NCI-H774 (cell line): ENCODE results near the gene C1QTNF2.
"Not testable (repeated sequence)": the region's sequence is repeated elsewhere in the genome, so short reads cannot be mapped to it uniquely, and the experiment has no call there.

ENCODE experiments used
- DNase-seq: peaks from one replicate; lab custom pipeline; 2025; lab: John Stamatoyannopoulos, UW

C1QTNF2 gene

DNA sequence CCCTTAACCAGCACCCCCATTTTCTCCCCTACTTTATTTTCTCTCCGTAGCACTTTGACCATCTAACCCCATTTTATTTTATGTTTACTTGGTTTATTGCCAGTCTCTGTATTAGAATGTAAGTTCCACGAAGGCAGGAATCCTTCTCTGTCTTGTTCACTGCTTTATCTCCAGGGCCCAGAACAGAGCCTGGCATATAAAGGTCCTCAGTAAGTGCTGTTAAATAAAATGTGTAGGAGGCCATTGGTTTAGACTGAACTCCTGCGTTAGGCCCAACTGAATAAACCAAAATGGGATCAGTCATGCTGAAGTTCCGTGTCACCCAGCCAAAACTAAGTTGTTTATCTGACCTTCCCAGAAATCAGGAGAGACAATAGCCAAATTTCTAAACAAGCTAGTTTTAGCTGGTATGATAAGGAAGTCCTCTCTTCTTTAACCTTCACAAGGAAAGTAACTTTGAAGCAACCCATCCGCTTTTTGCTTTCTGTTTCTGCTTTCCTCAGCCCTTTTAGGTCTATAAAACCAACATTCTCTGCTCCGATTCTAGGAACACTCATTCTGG lies 29.0 kb downstream of the C1QTNF2 start:
- no peak for DNase-seq

DNA sequence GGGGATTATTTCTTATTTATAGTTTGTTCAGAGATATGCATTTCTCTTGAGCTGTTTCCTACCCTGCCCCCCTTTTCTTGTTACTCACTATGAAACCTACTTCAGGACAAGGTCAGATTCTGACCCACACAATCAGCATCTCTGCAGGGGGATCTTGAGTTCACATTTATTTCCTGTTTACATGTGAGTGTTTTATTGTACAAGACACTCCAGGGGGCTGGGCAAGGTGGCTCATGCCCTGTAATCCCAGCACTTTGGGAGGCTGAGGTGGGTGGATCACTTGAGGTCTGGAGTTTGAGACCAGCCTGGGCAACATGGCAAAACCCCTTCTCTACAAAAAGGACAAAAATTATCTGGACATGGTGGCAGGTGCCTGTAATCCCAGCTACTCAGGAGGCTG lies 29.9 kb downstream of the C1QTNF2 start:
- DNase-seq = not testable (repeated sequence)

DNA sequence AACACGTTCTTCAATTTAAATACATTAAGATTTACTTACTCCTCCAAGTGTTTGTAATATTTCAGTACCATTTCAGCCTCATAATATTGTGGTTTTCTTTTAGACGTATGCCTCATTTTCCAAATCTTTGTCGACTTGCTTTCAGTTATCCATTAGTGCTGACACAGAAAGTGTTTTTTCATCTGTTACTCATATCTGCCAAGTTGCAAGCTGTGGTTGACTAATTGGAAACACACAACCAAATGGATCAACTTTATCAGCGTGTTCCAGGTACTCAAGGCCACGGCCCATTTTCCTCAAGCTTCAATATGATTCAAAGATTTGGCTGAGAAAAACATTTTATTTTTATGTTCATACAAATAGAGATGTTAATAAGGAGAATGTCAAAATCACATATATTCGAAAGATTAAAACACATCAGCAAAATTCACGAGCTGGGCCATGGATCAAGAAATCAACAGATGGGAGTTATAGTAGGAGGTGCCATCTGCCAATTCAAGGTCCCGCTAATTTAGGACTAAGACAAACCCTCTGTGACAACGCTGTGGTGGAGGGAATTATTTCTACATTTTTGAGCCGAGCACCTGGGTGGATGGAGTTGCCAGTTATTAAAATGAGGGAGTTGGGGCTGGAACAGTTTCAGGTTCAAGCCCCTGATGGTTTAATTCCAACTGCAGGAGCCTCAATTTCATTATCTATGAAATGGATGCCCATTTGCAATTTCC lies 30.9 kb downstream of the C1QTNF2 start:
- DNase-seq = no peak

DNA sequence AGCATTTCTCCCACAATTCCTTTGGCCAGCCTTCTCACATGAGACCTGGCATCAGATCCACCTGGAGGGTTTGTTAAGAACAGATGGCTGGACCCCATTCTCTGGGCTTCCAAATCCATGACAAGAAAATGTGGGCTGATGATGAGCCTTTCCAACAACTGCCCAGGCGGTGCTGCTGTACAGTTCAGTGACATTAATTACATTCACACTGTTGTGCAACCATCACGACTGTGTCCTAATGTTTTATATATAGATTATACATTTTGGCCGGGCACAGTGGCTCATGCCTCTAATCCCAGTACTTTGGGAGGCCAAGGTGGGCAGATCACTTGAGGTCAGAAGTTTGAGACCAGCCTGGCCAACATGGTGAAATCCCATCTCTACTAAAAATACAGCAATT lies 35.7 kb downstream of the C1QTNF2 start:
- DNase-seq = not testable (repeated sequence)

DNA sequence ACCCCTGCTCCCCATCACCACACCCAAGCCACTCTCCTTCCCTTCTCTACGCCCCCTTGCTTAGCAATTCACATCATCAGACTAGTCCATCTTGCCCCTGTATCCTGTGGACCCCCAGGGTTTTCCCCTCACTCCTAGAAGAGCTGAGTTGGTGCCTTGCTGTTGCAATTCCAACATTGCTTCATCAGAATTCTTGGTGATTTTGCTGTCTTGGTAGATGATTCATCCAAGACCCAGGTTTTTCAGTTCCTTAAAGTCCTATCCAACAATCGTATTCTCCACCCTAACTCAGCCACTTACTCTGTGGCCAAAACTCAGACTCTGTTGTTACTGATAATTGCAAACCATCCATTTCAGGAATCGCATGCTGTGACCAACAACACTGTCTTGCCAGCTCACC lies 36.7 kb downstream of the C1QTNF2 start:
- DNase-seq = no peak

DNA sequence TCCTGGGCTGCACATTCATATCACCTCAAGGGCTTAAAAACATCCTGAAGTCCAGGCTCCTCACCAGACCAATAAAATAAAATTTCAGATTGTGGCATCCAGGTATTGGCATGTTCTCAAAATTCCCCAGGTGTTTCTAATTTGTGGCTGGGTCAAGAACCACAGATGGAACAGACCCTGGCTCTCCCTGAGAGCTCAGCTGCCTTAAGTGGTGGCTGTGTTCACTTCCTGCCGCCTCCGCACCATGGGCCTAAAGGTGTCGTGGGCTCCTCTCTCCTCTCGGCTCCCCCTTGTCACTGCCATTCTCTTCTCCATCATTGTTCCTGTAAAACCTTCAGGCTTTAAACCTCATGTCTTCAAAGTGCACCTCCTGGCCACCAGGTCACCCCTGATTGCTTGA lies 40.2 kb downstream of the C1QTNF2 start:
- DNase-seq = no peak

DNA sequence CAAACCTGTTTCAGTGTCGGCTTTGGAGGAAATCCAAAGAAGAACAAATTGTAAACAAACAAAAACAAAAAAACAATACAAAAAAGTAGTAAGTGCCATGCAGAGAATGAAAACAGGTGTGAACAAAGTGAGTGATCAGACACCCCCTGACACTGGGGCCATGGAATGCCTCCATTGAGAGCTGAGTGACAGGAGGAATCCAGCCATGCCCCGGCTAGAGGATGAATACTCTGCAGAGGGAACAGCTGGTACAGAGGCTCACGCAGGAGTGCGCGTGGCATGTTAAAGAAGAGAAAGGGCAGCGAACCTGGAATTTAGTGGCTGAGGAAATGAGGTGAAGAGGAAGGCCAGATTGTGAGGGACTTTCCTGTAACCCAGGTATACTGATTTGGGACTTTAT lies 42.6 kb downstream of the C1QTNF2 start:
- DNase-seq = no peak

DNA sequence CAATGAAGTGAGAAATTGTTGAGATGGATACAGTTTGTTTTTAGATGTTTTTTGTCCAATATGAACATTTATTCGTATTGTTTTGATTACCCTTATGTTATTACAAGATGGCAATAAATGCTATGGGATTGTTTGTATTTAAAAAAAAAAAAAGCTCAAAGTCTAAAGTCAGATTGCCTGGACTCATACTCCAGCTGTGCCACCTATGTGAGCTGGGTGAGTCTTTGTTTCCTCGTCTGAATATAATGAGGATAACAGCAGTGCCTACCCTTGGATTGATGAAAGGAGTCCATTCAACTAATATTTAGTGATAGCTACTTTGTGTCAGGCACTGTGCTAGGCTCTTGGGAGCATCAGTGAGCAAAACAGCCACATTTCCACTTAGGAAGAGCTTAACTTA lies 43.4 kb downstream of the C1QTNF2 start:
- DNase-seq = no peak

DNA sequence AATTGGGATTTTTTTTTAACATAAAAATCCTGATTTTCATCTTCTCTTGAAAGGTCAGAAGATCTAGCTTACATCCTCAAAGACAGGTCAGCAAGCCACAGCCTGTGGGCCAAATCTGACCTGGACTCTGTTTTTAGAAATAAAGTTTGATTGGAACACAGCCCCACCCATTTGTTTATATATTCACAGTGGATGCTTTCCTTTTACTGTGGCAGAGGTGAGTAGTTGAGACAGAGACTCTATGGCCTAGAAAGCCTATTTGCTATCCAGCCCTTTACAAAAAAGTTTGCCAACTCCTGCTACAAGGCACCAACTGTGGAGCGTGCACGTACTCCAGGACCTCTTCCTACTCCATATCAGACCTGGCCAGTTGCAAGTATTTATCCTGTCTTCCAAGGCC lies 44.7 kb downstream of the C1QTNF2 start:
- DNase-seq = no peak

DNA sequence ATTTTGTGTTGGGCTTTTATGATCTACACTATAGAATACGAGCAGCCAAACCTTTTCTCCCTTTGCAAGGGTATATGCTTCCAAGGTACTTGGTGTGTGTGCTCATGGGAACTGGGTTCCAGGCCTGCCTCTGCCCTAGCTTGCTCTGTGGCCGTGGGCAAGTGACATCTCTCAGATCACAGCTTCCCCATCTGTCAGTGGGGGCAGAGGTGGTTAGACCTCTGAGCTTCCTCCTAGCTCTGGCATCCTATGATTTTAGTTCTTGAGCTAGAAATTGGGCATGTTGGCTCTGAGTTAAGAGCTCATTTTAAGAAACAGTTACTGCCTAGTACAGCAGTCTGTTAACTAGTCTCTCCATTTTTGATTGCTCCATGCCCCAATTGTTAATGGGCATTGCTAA lies 45.5 kb downstream of the C1QTNF2 start:
- no peak for DNase-seq

DNA sequence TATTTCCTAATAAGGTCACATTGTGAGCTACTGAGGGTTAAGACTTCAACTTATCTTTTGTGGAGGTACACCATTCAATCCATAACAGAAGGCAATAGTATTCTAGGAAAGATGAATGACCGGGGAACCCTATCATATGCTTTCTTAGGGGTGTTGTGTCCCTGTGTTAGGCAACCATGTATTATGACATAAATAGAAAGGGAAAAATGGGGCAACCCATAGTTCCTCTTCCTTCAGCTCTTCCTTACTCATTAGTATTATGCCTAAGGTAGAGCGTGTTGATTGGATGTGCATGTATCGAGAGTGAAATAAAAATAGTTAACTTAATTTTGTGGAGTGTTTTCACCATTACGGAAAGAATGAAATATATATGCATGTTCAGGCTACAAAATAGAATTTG lies 52.0 kb downstream of the C1QTNF2 start:
- DNase-seq = no peak

DNA sequence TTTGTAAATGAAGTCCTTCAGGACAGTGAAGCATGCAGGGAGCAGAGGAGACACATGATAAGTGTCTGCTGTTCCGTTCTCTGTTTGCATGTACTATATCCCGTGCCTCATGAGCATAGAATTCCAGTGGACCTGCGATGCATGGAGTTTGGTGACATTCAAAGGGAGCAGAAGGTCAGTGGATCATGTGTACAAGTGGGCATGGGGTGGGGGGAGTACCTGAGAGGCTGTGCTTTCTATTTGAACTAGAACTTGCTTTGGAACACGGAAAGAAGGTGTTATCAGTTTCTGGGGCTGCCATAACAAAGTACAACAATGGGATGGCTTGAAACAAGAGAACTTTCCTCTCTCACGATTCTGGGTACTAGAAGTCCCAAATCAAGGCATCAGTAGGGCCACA lies 53.0 kb downstream of the C1QTNF2 start:
- DNase-seq = no peak

DNA sequence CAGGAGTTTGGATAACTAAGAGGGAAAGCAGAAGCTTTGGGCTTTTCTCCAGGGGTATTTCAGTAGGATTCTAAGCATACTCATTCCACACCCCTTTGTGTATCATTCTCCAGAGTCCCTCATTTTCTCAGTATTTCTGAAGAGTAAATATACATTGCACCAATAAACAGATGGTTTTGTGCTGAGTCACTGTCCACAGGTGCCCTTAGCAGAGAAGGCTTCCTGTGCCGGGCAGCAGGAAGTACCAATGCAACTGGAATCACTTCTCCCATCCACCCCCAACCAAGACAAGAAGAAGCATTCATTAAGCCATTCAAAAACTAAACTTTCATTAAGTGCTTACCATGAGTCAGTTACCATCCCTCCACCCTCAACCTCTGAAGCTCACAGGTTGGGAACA lies 54.5 kb downstream of the C1QTNF2 start:
- peak; percentile 52 for DNase-seq

DNA sequence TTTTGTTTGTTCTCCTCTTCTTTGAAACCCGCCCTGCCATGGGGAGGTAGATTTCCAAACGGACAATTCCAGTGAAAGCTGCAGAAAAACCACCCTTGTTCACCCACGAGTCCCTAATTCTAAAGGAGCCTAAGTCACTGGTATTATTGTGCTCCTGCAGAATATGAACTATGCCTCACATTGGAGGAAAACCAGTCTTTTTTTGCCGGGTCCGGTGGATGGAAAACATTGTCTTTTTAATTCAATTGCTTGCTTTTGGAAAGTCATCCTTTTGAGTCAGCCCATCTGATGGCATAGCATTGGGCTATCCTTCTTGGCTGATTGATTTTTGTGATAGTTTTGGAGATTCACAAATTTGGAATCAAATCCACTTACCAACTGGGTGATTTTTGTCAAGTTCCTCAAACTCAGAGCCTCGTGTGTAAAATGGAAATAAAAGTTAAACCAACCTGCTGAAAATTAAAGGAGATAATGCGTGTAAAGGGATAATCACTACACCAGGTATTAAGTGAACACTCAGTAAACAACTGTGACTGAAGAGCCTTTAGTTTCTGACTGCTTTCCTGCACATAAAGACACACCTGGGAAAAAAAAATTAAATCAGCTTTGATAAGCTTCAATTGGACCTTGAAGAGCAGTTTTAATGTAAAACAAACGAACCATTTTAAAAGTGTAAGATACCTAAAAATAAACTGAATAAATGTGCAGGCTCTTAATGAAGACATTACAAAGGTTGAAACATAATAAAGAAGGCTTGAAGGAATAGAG lies 57.3 kb downstream of the C1QTNF2 start:
- DNase-seq = no peak

DNA sequence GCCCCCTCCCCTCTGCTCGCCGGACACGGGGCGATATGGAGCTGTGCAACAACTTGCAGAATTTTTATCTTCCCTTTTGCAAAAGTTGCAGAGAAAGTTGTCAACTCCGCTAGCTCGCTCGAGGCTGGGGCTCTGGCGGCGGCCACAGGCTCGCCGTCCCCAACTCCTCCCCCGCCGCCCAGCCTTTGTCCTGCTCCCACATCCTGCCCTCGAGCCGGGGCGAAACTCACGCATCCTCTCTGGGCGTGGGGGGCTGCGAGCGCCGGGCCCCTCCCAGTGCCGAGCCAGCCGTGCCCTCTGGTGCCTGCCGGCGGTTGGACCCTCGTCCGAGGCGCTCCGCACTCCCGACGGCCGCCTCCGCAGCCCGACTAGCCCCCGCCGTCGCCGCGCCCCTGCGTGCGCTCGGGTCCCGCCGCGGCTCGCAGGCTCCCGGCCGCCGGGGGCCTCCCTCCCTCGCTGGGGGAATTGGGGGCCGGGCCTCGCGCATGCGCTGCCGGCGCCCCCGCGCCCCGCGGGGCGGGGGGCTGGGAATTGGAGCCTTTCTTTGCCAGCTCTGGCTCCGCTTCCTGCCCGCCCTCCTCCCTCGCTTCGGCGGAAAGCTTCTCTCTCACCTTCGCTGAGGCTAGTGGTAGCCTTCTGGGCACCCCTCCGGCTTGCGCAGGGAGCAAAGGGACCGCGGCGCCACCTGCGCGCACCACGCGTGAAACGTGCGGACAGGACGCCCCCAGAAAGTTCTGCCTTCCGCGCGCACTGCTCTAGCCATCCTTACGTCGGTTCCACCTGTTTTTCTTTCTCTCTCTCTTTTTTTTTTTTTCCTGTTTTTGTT lies 58.1 kb downstream of the C1QTNF2 start, which contains the start of gene CCNJL:
Gene CCNJL (minus strand): TSS at position 431 of the 826 bp plus-strand sequence. CDS start 641 bp downstream, outside the sequence.
- peak; percentile 75 for DNase-seq

DNA sequence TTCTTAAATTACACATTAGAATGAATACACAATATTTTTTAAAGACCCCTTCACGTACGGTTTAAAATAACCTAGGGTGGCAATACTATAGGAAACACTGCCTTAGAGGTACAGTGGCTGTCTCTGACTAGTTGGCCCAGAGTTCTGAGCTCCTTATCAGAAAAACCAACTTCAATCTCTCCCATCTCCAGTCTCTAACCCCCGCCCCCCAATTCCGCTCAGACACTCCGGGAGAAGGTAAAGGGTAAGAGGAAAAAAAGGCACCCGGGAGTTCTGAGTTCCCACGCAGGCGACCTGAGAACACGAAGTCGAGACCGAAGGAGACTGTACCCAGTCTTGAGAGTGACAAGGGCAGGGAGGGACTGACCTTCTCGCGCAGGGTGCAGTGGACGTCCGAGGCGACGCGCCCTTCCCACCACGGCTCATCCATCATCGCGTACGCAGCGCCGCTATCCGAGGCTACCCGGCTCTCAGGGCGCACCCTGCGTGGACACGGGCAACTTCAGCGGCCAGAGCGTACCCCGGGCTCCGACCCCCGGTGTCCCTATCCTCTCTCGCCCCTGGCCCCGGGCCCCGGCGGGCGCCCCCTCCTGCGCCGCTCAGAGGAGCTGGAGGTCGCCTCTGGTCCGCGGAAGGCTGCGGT lies 58.8 kb downstream of the C1QTNF2 start:
- no peak for DNase-seq

DNA sequence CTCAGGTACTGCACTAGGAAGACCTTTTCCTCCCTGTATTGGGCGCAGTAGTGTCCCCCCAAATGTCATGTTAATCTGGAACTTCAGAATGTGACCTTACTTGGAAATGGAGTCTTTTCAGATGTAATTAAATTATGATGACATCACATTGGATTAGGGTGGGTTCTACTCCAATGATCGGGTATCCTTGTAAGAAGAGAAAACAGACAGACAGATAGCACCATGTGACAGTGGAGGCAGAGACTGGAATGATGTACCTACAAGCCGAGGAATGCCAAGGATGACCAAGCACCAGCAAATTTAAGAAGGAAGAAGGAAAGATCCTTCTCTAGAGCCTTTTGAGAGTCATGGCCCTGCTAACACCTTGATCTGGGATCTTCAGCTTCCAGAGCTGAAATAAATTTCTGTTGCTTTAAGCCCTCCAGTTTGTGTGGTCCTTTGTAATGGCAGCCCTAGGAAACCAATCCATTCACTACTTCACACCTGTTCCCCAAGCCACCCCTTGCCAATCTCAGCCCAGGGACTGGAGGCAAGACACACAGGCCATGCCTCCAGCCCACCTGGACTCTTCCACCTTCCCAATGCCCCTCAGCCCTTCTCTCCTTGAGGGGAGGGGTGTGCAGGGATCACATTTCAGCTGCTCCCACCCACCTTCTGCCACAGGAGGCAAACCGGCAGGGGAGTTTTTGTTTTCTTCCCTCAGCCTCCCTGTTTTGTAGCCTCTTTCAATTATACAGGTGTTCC lies 59.7 kb downstream of the C1QTNF2 start:
- DNase-seq = no peak

DNA sequence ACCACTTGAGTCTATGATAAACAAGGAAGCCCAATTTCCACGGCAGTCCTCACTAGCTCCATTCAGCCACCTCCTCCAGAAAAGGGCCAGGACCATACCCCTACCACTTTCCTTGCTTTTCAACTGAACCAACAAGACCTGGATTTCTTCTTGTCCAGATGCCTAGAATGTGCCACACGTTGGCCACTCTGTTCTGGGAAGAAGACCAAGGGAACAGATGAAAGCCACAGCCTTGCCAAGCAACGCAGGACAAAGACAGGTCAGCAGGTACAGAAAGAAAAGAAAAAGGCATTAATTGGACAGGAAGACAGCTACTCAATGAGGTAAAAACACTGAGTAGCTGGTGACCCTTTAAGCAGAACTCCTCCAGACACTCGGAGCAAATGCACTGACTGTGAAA lies 60.3 kb downstream of the C1QTNF2 start:
- DNase-seq = no peak

DNA sequence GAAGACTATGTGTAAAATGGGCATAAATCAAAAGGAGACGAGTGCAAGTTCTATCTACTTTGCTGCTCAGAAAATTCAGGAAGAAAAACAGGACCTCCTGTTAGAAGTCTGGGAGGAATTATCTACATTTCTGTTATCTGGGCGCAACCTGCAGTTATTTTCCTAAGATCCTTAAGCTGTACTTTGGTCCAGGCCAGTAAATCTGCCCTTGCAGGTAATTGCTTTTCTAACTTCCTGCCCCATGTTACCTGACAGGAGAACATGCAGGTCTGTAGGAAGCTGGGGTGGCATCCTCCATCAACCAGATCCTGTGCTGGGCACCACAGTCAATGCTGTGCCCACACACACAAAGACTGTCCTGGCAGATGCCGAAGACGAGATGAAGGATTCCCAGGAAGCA lies 63.7 kb downstream of the C1QTNF2 start:
- DNase-seq = no peak

DNA sequence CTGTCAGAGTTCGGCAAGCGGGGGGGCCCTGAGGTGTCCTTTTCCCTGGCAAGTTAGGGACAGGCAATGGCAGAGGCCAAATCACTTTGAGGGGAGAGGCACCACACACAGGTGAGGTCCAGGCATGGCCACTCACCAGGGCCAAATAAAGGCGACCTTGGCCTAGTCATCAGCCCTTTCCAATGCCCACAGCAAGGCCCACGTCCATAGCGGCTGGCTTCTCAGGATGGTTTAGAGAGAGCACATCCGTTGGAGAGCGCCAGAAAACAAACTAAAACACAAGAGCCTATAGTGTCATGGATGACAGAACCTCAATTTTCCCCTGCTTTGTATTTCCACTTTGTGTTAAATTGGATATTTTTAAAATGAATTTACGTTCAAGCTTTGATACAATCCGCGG lies 65.1 kb downstream of the C1QTNF2 start:
- DNase-seq = no peak

DNA sequence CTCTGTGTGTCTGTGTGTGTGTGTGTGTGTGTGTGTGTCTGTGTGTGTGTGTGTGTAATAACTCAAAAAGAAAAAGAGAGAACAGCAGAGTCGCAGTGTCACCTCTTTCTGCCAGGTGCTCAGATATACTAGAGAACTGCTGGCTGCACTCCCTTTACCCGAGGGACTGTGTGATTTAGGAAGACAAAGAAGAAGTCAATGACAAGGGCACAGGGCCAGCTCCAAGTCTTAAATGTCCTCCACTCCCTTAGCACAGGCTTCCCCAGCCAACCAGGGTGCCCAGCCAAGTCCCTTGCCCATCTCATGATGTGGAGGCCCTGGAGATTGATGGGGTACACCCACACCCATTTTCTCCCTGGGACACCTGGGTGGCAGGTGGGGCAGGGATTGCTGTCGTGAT lies 66.7 kb downstream of the C1QTNF2 start:
- no peak for DNase-seq
